GM21360 (cell line): ENCODE measurements around the gene CCL17.

Experiments
- ATAC-seq: cut with Tn5 transposase; IDR thresholded peaks from one replicate; pipeline ENCODE4 v1.9.1; 2021; ENCODE audit warnings: mild to moderate bottlenecking, moderate library complexity; ENCODE audit not compliant: unreplicated experiment

Gene CCL17

GRCh38 chr16:57377080-57377841, 27.3 kb upstream of the CCL17 start:
- ATAC-seq: peak; percentile 69

GRCh38 chr16:57379579-57379978, 25.0 kb upstream of the CCL17 start:
- no peak for ATAC-seq

- ATAC-seq: no peak
Observed at GRCh38 chr16:57380671-57381462, 23.7 kb upstream of the CCL17 start.

GRCh38 chr16:57381791-57382534, 22.6 kb upstream of the CCL17 start:
- no peak for ATAC-seq

- no peak for ATAC-seq
Observed at GRCh38 chr16:57382535-57383275, 21.9 kb upstream of the CCL17 start.

- ATAC-seq: no peak
Observed at GRCh38 chr16:57383276-57384247, 21.0 kb upstream of the CCL17 start.

GRCh38 chr16:57384248-57385070, 20.1 kb upstream of the CCL17 start:
- ATAC-seq: no peak

- ATAC-seq: no peak
Observed at GRCh38 chr16:57385083-57385482, 19.5 kb upstream of the CCL17 start.

- ATAC-seq: no peak
Observed at GRCh38 chr16:57386381-57386951, 18.1 kb upstream of the CCL17 start.

GRCh38 chr16:57387598-57388354, 16.8 kb upstream of the CCL17 start:
- ATAC-seq: peak; percentile 27

- ATAC-seq: peak; percentile 47
Observed at GRCh38 chr16:57388359-57389086, 16.0 kb upstream of the CCL17 start.

- ATAC-seq: no peak
Observed at GRCh38 chr16:57389087-57389468, 15.5 kb upstream of the CCL17 start.

GRCh38 chr16:57390636-57391295, 13.8 kb upstream of the CCL17 start:
- no peak for ATAC-seq

GRCh38 chr16:57391300-57391699, 13.3 kb upstream of the CCL17 start:
- ATAC-seq: no peak

- no peak for ATAC-seq
Observed at GRCh38 chr16:57391708-57392107, 12.9 kb upstream of the CCL17 start.

- no peak for ATAC-seq
Observed at GRCh38 chr16:57392694-57393093, 11.9 kb upstream of the CCL17 start.

- no peak for ATAC-seq
Observed at GRCh38 chr16:57394444-57394843, 10.1 kb upstream of the CCL17 start.
